HG03060 (cell line): ENCODE measurements around the gene PINK1.

ENCODE experiments used
- ATAC-seq: cut with Tn5 transposase; IDR thresholded peaks from one replicate; pipeline ENCODE4 v1.9.1; 2021; ENCODE audit warnings: low read depth, moderate number of reproducible peaks; ENCODE audit not compliant: unreplicated experiment

Gene PINK1

GRCh38 chr1:20609541-20609940 is 23.7 kb upstream of the PINK1 start:
- ATAC-seq, result no peak

- ATAC-seq, result no peak
Measured at GRCh38 chr1:20610970-20611369, 22.3 kb upstream of the PINK1 start.

- no peak for ATAC-seq
Measured at GRCh38 chr1:20611652-20612051, 21.6 kb upstream of the PINK1 start.

- ATAC-seq, result no peak
Measured at GRCh38 chr1:20612221-20612746, 21.0 kb upstream of the PINK1 start.

GRCh38 chr1:20614131-20614579 is 19.1 kb upstream of the PINK1 start:
- ATAC-seq, result no peak

GRCh38 chr1:20615946-20616846 is 17.1 kb upstream of the PINK1 start:
- ATAC-seq, result no peak

- ATAC-seq, result no peak
Measured at GRCh38 chr1:20616847-20617487, 16.3 kb upstream of the PINK1 start.

- no peak for ATAC-seq
Measured at GRCh38 chr1:20618550-20618949, 14.7 kb upstream of the PINK1 start.

GRCh38 chr1:20619999-20620398 is 13.3 kb upstream of the PINK1 start:
- ATAC-seq, result no peak

GRCh38 chr1:20621012-20621411 is 12.2 kb upstream of the PINK1 start:
- ATAC-seq, result no peak

- no peak for ATAC-seq
Measured at GRCh38 chr1:20624709-20625108, 8.5 kb upstream of the PINK1 start.

GRCh38 chr1:20625176-20626097 is 7.8 kb upstream of the PINK1 start:
- no peak for ATAC-seq

GRCh38 chr1:20626098-20626427 is 7.2 kb upstream of the PINK1 start:
- no peak for ATAC-seq

- ATAC-seq, result no peak
Measured at GRCh38 chr1:20626524-20626923, 6.7 kb upstream of the PINK1 start.

GRCh38 chr1:20630729-20631128 is 2.5 kb upstream of the PINK1 start:
- ATAC-seq, result no peak

GRCh38 chr1:20632386-20632785 is 872 bp upstream of the PINK1 start:
- ATAC-seq, result no peak

- ATAC-seq, result no peak
Measured at GRCh38 chr1:20634065-20634593, 871 bp downstream of the PINK1 start.

GRCh38 chr1:20634594-20635084 is 1.4 kb downstream of the PINK1 start:
- ATAC-seq, result no peak

GRCh38 chr1:20636785-20637347 is 3.6 kb downstream of the PINK1 start:
- ATAC-seq, result no peak

GRCh38 chr1:20640183-20640597 is 6.9 kb downstream of the PINK1 start:
- no peak for ATAC-seq
